Stimulated activated CD8-positive, alpha-beta memory T cell treated with anti-CD3 and anti-CD28 coated beads, Interleukin-15, amount 100 ng/mL, for 24 hours (primary cell): Measurements from ENCODE around the gene GNAQ.

Experiments
- DNase-seq: peaks from one replicate; pipeline ENCODE4 v3.0.0-alpha.2; 2020; ENCODE audit warnings: low read depth

The GNAQ gene

GRCh38 chr9:78031893-78032729, 500 bp upstream of the GNAQ start:
- peak; percentile 41 for DNase-seq

GRCh38 chr9:78030553-78031443, 813 bp downstream of the GNAQ start:
- DNase-seq, result peak; percentile 26

- no peak for DNase-seq
These were observed 1.4 kb downstream of the GNAQ start for GRCh38 chr9:78030296-78030552.

- no peak for DNase-seq
These were observed 1.9 kb downstream of the GNAQ start for GRCh38 chr9:78029551-78030295.

- no peak for DNase-seq
These were observed 2.7 kb downstream of the GNAQ start for GRCh38 chr9:78028926-78029325.

- DNase-seq, result no peak
These were observed 4.7 kb downstream of the GNAQ start for GRCh38 chr9:78026947-78027346.

- DNase-seq, result no peak
These were observed 5.2 kb downstream of the GNAQ start for GRCh38 chr9:78026416-78026815.

- no peak for DNase-seq
These were observed 6.4 kb downstream of the GNAQ start for GRCh38 chr9:78025186-78025585.

- DNase-seq, result no peak
These were observed 8.4 kb downstream of the GNAQ start for GRCh38 chr9:78023003-78023741.

- no peak for DNase-seq
These were observed 9.9 kb downstream of the GNAQ start for GRCh38 chr9:78021697-78022096.

- no peak for DNase-seq
These were observed 14.4 kb downstream of the GNAQ start for GRCh38 chr9:78017190-78017693.

GRCh38 chr9:78015241-78015640, 16.4 kb downstream of the GNAQ start:
- DNase-seq, result no peak

GRCh38 chr9:78014776-78015175, 16.8 kb downstream of the GNAQ start:
- DNase-seq, result no peak

GRCh38 chr9:78013934-78014333, 17.7 kb downstream of the GNAQ start:
- DNase-seq, result no peak

- no peak for DNase-seq
These were observed 20.6 kb downstream of the GNAQ start for GRCh38 chr9:78011049-78011448.

- no peak for DNase-seq
These were observed 21.2 kb downstream of the GNAQ start for GRCh38 chr9:78010445-78010844.

GRCh38 chr9:78009186-78009585, 22.4 kb downstream of the GNAQ start:
- DNase-seq, result no peak

GRCh38 chr9:78006734-78007133, 24.9 kb downstream of the GNAQ start:
- no peak for DNase-seq

GRCh38 chr9:78005231-78006002, 26.2 kb downstream of the GNAQ start:
- no peak for DNase-seq

- no peak for DNase-seq
These were observed 27.0 kb downstream of the GNAQ start for GRCh38 chr9:78004478-78005229.
